A549 treated with ZK216348 at 1 μM for 4 hours (cell line): ENCODE results near the gene MRPS35. TPM values are rescaled to one million over a fixed set of nuclear protein-coding genes. Genes with fewer than 3 reads are reported as not detected.

Experiments
- total RNA-seq: library from RNA; stranded (reverse); fragments of 200-300 nt; extraction: Qiagen RNA extraction; gene quantifications from 5 replicates; pipeline ENCODE4 v1.2.3, GENCODE V29; 2022; ENCODE audit warnings: low read depth

The MRPS35 gene
- total RNA-seq, result 77.4 to 124 TPM (median 88.0 TPM) in 5 replicates

GRCh38 chr12:27710592-27711316 is at the start of gene MRPS35:
TSS of gene MRPS35 (plus strand) at chr12:27710832. CDS start at chr12:27710844, 12 bp downstream.

GRCh38 chr12:27696293-27696652 is 14.4 kb upstream of the MRPS35 start, which contains the start of gene REP15:
TSS of gene REP15 (plus strand) at chr12:27696447. CDS start at chr12:27696563, 116 bp downstream.

GRCh38 chr12:27779920-27780611 is 69.4 kb downstream of the MRPS35 start, which contains the start of the genes KLHL42 and MANSC4:
TSS of gene KLHL42 (plus strand) at chr12:27780233. CDS start at chr12:27780331, 98 bp downstream.
TSS of gene MANSC4 (minus strand) at chr12:27780236. CDS start at chr12:27771276, 8,960 bp downstream.

Other genes with a start within 250 kb of the MRPS35 start
- gene PPFIBP1, start 186.6 kb upstream of the MRPS35 start, total RNA-seq, result 18.0 to 33.9 TPM (median 24.1 TPM) in 5 replicates
- gene REP15, start 14.4 kb upstream of the MRPS35 start, total RNA-seq, result 0.45 to 0.64 TPM (median 0.55 TPM) in 4 of 5 replicates, not detected in the other
- gene KLHL42, start 69.4 kb downstream of the MRPS35 start, total RNA-seq, result 13.6 to 23.3 TPM (median 19.0 TPM) in 5 replicates
- not detected in 5 replicates for gene MANSC4, start 69.4 kb downstream of the MRPS35 start, total RNA-seq